ENCODE data around the gene CD58.

CD58 gene

DNA sequence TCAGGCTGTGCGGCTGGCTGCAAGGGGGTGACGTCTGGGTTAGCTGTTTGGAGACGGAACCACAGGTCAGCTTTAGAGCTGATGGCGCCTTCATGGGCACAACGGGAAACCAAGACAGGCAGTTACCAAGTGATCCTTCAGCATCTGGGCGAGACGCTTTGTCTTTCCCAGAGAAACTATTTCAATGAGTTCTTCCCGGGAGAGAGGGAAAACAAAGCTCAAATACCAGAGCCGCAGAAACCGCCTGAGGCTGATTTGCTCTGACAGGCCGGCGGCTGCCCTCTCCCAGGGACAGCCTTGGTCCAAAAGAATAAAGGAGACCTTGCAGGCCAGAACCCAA is 76.5 kb downstream of the CD58 start (continued):
- TF ChIP-seq, protein P1, sequence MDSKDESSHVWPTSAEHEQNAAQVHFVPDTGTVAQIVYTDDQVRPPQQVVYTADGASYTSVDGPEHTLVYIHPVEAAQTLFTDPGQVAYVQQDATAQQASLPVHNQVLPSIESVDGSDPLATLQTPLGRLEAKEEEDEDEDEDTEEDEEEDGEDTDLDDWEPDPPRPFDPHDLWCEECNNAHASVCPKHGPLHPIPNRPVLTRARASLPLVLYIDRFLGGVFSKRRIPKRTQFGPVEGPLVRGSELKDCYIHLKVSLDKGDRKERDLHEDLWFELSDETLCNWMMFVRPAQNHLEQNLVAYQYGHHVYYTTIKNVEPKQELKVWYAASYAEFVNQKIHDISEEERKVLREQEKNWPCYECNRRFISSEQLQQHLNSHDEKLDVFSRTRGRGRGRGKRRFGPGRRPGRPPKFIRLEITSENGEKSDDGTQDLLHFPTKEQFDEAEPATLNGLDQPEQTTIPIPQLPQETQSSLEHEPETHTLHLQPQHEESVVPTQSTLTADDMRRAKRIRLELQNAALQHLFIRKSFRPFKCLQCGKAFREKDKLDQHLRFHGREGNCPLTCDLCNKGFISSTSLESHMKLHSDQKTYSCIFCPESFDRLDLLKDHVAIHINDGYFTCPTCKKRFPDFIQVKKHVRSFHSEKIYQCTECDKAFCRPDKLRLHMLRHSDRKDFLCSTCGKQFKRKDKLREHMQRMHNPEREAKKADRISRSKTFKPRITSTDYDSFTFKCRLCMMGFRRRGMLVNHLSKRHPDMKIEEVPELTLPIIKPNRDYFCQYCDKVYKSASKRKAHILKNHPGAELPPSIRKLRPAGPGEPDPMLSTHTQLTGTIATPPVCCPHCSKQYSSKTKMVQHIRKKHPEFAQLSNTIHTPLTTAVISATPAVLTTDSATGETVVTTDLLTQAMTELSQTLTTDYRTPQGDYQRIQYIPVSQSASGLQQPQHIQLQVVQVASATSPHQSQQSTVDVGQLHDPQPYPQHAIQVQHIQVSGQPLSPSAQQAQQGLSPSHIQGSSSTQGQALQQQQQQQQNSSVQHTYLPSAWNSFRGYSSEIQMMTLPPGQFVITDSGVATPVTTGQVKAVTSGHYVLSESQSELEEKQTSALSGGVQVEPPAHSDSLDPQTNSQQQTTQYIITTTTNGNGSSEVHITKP (tag by site-specific recombination; IDR thresholded peaks at IDR 0.05) = no peak
- TF ChIP-seq ZNF362 (tag by site-specific recombination; IDR thresholded peaks at IDR 0.05) = no peak
- TF ChIP-seq, protein P2, sequence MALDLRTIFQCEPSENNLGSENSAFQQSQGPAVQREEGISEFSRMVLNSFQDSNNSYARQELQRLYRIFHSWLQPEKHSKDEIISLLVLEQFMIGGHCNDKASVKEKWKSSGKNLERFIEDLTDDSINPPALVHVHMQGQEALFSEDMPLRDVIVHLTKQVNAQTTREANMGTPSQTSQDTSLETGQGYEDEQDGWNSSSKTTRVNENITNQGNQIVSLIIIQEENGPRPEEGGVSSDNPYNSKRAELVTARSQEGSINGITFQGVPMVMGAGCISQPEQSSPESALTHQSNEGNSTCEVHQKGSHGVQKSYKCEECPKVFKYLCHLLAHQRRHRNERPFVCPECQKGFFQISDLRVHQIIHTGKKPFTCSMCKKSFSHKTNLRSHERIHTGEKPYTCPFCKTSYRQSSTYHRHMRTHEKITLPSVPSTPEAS (tag by site-specific recombination; IDR thresholded peaks at IDR 0.05) = no peak
- TF ChIP-seq ZNF654 (tag by site-specific recombination; IDR thresholded peaks at IDR 0.05; ENCODE audit: low read depth) = no peak

- H3K4me3 ChIP-seq (ENCODE audit: low read depth, low read length) = no peak overlapping the region
- H3K9me3 ChIP-seq (ENCODE audit: control insufficient read depth, insufficient read depth, low read depth, low read length) = no peaks in the 10 kb centered on the region
- no peaks in the 10 kb centered on the region for H3K36me3 ChIP-seq (ENCODE audit: control insufficient read depth in 2 of 2, insufficient read depth in 1 of 2, low read length in 2 of 2)
- no peak overlapping the region for H3K27ac ChIP-seq (ENCODE audit: extremely low read depth, low read depth, low read length)
- no peaks in the 10 kb centered on the region for H3K4me1 ChIP-seq (ENCODE audit: control insufficient read depth, insufficient read depth, low read length)
- ChIA-PET CTCF (interaction anchor here (0.8 to 3.2 kb wide), 4 partner anchors 9 to 355 kb away, joined by 3 to 17 read pairs (median 10); no protein-coding TSS in a partner anchor), POLR2A (no interaction called here)
- TF ChIP-seq ZNF555 (tag by site-specific recombination; conservative IDR thresholded peaks at IDR 0.05) (no peak), CTCF (tag by site-specific recombination; IDR thresholded peaks at IDR 0.05) (no peak), SP2 (tag by site-specific recombination; IDR thresholded peaks at IDR 0.05) (no peak), ZNF221 (tag by site-specific recombination; IDR thresholded peaks at IDR 0.05; ENCODE audit: borderline replicate concordance) (no peak)
- TF ChIP-seq, protein P3, sequence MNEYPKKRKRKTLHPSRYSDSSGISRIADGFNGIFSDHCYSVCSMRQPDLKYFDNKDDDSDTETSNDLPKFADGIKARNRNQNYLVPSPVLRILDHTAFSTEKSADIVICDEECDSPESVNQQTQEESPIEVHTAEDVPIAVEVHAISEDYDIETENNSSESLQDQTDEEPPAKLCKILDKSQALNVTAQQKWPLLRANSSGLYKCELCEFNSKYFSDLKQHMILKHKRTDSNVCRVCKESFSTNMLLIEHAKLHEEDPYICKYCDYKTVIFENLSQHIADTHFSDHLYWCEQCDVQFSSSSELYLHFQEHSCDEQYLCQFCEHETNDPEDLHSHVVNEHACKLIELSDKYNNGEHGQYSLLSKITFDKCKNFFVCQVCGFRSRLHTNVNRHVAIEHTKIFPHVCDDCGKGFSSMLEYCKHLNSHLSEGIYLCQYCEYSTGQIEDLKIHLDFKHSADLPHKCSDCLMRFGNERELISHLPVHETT (tag by site-specific recombination; IDR thresholded peaks at IDR 0.05) = no peak
These were observed 77.1 kb downstream of the CD58 start for GRCh38 chr1:116493484-116494352.

DNA sequence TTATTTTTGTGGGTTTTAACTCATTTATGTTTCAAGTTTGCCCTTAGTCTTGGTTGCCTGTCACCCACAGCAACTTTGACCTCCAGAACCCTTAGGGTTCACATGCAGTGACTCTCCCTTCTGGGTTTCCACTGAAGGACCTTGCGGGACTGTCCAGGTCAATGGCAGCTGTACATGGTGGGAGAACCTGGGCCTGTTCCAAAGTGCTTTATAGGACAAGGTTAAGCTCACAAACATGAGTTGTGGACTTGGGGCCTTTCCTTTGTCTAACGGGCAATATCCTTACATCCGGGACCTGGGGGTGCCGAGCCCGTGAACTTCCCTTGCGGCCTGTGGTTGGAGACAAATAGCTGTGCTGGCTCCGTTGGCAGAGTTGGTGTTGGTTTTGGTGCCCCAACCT is 77.8 kb downstream of the CD58 start:
- Histone ChIP-seq H3K36me3 (ENCODE audit: control insufficient read depth in 2 of 2, insufficient read depth in 1 of 2, low read length in 2 of 2) (no peaks in the 10 kb centered on the region), H3K27ac (ENCODE audit: extremely low read depth, low read depth, low read length) (no peak overlapping the region), H3K4me3 (ENCODE audit: low read depth, low read length) (no peak overlapping the region), H3K4me1 (ENCODE audit: control insufficient read depth, insufficient read depth, low read length) (no peaks in the 10 kb centered on the region), H3K9me3 (ENCODE audit: control insufficient read depth, insufficient read depth, low read depth, low read length) (no peaks in the 10 kb centered on the region)
- POLR2A ChIA-PET = interaction anchor here (0.6 kb wide), 1 partner anchor 32 kb away, joined by 3 read pairs; no protein-coding TSS in a partner anchor
- TF ChIP-seq ZNF529 (tag by site-specific recombination; IDR thresholded peaks at IDR 0.05; ENCODE audit: insufficient replicate concordance) = no peak
- TF ChIP-seq, protein P4, sequence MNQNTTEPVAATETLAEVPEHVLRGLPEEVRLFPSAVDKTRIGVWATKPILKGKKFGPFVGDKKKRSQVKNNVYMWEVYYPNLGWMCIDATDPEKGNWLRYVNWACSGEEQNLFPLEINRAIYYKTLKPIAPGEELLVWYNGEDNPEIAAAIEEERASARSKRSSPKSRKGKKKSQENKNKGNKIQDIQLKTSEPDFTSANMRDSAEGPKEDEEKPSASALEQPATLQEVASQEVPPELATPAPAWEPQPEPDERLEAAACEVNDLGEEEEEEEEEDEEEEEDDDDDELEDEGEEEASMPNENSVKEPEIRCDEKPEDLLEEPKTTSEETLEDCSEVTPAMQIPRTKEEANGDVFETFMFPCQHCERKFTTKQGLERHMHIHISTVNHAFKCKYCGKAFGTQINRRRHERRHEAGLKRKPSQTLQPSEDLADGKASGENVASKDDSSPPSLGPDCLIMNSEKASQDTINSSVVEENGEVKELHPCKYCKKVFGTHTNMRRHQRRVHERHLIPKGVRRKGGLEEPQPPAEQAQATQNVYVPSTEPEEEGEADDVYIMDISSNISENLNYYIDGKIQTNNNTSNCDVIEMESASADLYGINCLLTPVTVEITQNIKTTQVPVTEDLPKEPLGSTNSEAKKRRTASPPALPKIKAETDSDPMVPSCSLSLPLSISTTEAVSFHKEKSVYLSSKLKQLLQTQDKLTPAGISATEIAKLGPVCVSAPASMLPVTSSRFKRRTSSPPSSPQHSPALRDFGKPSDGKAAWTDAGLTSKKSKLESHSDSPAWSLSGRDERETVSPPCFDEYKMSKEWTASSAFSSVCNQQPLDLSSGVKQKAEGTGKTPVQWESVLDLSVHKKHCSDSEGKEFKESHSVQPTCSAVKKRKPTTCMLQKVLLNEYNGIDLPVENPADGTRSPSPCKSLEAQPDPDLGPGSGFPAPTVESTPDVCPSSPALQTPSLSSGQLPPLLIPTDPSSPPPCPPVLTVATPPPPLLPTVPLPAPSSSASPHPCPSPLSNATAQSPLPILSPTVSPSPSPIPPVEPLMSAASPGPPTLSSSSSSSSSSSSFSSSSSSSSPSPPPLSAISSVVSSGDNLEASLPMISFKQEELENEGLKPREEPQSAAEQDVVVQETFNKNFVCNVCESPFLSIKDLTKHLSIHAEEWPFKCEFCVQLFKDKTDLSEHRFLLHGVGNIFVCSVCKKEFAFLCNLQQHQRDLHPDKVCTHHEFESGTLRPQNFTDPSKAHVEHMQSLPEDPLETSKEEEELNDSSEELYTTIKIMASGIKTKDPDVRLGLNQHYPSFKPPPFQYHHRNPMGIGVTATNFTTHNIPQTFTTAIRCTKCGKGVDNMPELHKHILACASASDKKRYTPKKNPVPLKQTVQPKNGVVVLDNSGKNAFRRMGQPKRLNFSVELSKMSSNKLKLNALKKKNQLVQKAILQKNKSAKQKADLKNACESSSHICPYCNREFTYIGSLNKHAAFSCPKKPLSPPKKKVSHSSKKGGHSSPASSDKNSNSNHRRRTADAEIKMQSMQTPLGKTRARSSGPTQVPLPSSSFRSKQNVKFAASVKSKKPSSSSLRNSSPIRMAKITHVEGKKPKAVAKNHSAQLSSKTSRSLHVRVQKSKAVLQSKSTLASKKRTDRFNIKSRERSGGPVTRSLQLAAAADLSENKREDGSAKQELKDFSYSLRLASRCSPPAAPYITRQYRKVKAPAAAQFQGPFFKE (tag by site-specific recombination; IDR thresholded peaks at IDR 0.05; ENCODE audit: borderline replicate concordance) = no peak
- CTCF ChIA-PET = interaction anchor here (0.6 to 3.2 kb wide), 5 partner anchors 8 to 354 kb away, joined by 3 to 17 read pairs (median 4); no protein-coding TSS in a partner anchor

Data from HEK293 (cell line).